ENCODE data around the gene TYROBP.

The TYROBP gene

DNA sequence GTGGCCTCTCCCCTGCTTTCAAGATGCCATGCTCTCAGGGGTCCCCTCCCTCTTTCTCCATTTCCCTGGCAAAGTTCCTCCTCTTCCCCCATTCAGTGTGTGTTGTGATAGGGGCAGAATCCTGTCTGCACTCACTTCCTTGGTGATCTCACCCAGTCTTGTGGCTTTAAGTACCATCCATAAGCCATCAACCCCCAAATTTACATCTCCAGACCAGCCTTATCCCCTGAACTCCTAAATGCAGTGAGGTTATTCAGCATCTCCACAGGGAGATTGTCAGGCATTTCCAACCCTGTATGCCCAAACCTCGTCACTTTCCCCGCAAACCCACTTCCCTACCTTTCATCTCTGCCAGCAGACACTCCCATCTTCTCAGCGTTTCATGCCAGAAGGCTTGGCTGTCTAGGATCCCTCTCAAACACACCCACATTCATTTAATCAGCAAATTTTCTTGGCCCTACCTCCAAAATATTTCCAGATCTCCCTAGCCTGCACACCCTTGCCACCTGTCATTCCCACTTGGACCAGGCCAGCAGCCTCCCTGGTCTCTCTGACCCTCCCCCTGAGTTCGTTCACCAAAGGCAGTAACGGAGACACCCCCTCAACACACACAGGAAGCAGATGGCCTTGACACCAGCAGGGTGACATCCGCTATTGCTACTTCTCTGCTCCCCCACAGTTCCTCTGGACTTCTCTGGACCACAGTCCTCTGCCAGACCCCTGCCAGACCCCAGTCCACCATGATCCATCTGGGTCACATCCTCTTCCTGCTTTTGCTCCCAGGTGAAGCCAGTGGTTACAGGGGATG is 6.0 kb downstream of the TYROBP start, which contains the start of gene HCST:
HCST (plus strand) TSS at position 676 of the 808 bp plus-strand sequence; CDS start at position 741, 65 bp downstream.
- 0% methylated on average over 6 of the region's 6 CpGs for WGBS (ENCODE audit: insufficient coverage)
- Histone ChIP-seq H3K4me3 (ENCODE audit: control insufficient read depth in 1 of 7, extremely low read depth in 1 of 7, insufficient read depth in 4 of 7, low read depth in 2 of 7, low read length in 6 of 7) (peak within 1 kb of the TSS; percentile 16 to 90 (median 84)), H3K27me3 (replicated peaks in 2 of 5; ENCODE audit: control insufficient read depth in 4 of 5, insufficient read depth in 5 of 5, low read length in 4 of 5) (no peaks in the 10 kb centered on the region), H3K36me3 (ENCODE audit: control insufficient read depth in 4 of 4, insufficient read depth in 4 of 4, low read length in 3 of 4) (peaks cover 0 to 17% (median 5%) of the 10 kb centered on the region in 4 experiments), H3K27ac (ENCODE audit: insufficient read depth in 1 of 2, low read depth in 1 of 2, low read length in 2 of 2, poor library complexity in 1 of 2, severe bottlenecking in 2 of 2) (peak within 1 kb of the TSS; percentile 80 to 94), H3K9me3 (ENCODE audit: control extremely low read depth in 1 of 5, control insufficient read depth in 4 of 5, insufficient read depth in 2 of 5, low read depth in 1 of 5, low read length in 4 of 5) (no peaks in the 10 kb centered on the region), H3K4me1 (ENCODE audit: control extremely low read depth in 1 of 4, control insufficient read depth in 4 of 4, insufficient read depth in 4 of 4, low read length in 3 of 4) (peaks cover 15 to 77% (median 65%) of the 10 kb centered on the region in 4 experiments)
- CTCF ChIA-PET, result no interaction called here
- peak; percentile 53 to 95 (median 92) for DNase-seq
- POLR2A ChIA-PET, result no interaction called here

DNA sequence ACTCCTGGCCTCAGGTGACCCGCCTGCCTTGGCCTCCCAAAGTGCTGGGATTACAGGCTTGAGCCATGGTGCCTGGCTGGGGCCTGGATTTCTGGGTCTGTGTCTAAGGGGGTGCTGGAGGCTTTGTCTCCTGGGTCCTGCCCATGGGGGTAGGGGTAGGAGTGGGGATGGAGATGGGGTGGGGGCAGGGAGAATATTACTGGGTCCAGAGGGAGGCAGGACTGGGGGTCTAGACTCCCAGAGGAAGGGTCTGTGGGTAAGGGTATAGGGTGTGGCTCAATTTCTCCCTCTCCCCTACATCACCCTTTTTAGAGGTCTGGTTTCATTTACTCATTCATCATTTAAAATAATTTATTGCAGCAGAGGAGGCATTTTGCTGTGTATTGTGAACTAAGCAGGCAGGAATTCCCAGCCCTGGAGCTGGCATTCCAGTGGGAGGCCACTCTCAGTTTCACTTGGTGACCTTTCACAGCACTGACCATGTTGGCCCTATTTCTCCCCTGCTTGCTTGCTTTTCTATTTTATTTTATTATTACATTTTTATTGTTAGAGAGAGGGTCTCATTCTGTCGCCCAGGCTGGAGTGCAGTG is 6.9 kb downstream of the TYROBP start:
- no CpG with 5 or more reads among the region's 2 CpGs for WGBS (ENCODE audit: insufficient coverage)
- DNase-seq, result no peak
- ChIA-PET POLR2A (interaction anchor here (0.6 to 2.1 kb wide), 5 partner anchors 8 to 30 kb away, joined by 3 to 15 read pairs (median 5); no protein-coding TSS in a partner anchor), CTCF (interaction anchor here (0.9 kb wide), 1 partner anchor 13 kb away, joined by 3 read pairs; no protein-coding TSS in a partner anchor)
- H3K4me1 ChIP-seq (ENCODE audit: control extremely low read depth in 1 of 4, control insufficient read depth in 4 of 4, insufficient read depth in 4 of 4, low read length in 3 of 4), result peaks cover 15 to 69% (median 64%) of the 10 kb centered on the region in 4 experiments
- H3K36me3 ChIP-seq (ENCODE audit: control insufficient read depth in 4 of 4, insufficient read depth in 4 of 4, low read length in 3 of 4), result peaks cover 0 to 26% (median 13%) of the 10 kb centered on the region in 4 experiments
- H3K27me3 ChIP-seq (replicated peaks in 2 of 5; ENCODE audit: control insufficient read depth in 4 of 5, insufficient read depth in 5 of 5, low read length in 4 of 5), result no peaks in the 10 kb centered on the region
- no peaks in the 10 kb centered on the region for H3K9me3 ChIP-seq (ENCODE audit: control extremely low read depth in 1 of 5, control insufficient read depth in 4 of 5, insufficient read depth in 2 of 5, low read depth in 1 of 5, low read length in 4 of 5)
- H3K27ac ChIP-seq (ENCODE audit: insufficient read depth in 1 of 2, low read depth in 1 of 2, low read length in 2 of 2, poor library complexity in 1 of 2, severe bottlenecking in 2 of 2), result peak overlapping the region; percentile 91 to 94
- peak overlapping the region in 6 of 7 experiments; percentile 72 to 90 (median 85) for H3K4me3 ChIP-seq (ENCODE audit: control insufficient read depth in 1 of 7, extremely low read depth in 1 of 7, insufficient read depth in 4 of 7, low read depth in 2 of 7, low read length in 6 of 7)

DNA sequence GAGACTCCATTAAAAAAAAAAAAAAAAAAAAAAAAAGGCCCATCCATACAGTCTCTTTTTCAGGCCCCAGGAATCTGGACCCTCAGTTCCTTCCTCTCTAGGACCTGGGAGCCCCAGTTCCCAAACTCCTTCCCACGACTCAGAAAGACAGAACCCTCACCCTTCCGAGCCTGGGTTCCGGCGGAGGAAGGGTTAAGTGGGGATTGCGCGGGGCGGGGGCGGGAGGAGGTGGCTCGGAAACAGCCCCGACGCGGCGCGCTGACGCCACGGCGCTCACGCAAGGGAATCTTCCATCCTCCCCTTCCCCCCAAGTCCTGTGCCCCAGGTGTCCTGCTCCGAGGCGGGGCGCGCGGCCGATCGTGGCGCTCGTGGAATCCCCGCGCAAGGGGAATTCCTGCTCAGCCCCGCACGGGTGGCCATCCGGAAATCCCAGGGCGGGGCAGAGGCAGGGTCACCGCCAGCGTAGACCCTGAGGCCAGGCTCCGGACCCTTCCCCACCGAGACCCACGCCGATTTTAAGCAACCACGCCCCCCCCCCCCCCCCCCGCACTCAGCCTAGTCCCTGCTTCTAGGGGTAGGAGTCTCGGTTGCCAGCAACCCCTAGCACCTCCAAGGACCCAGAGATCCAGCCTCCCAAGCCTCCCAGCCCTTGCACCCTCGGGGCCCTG is 8.4 kb downstream of the TYROBP start:
- CTCF ChIA-PET, result no interaction called here
- Histone ChIP-seq H3K9me3 (ENCODE audit: control extremely low read depth in 1 of 5, control insufficient read depth in 4 of 5, insufficient read depth in 2 of 5, low read depth in 1 of 5, low read length in 4 of 5) (no peaks in the 10 kb centered on the region), H3K4me1 (ENCODE audit: control extremely low read depth in 1 of 4, control insufficient read depth in 4 of 4, insufficient read depth in 4 of 4, low read length in 3 of 4) (peaks cover 12 to 59% (median 55%) of the 10 kb centered on the region in 4 experiments), H3K27ac (ENCODE audit: insufficient read depth in 1 of 2, low read depth in 1 of 2, low read length in 2 of 2, poor library complexity in 1 of 2, severe bottlenecking in 2 of 2) (peak overlapping the region; percentile 91 to 94), H3K4me3 (ENCODE audit: control insufficient read depth in 1 of 7, extremely low read depth in 1 of 7, insufficient read depth in 4 of 7, low read depth in 2 of 7, low read length in 6 of 7) (peak overlapping the region; percentile 72 to 90 (median 84)), H3K27me3 (replicated peaks in 2 of 5; ENCODE audit: control insufficient read depth in 4 of 5, insufficient read depth in 5 of 5, low read length in 4 of 5) (no peaks in the 10 kb centered on the region), H3K36me3 (ENCODE audit: control insufficient read depth in 4 of 4, insufficient read depth in 4 of 4, low read length in 3 of 4) (peaks cover 0 to 36% (median 23%) of the 10 kb centered on the region in 4 experiments)
- POLR2A ChIA-PET, result interaction anchor here (1.1 to 2.1 kb wide), 4 partner anchors 10 to 31 kb away, joined by 3 to 15 read pairs (median 7); no protein-coding TSS in a partner anchor
- 0% methylated on average over 24 of the region's 43 CpGs for WGBS (ENCODE audit: insufficient coverage)
- DNase-seq, result peak; percentile 80 to 92 (median 91)

DNA sequence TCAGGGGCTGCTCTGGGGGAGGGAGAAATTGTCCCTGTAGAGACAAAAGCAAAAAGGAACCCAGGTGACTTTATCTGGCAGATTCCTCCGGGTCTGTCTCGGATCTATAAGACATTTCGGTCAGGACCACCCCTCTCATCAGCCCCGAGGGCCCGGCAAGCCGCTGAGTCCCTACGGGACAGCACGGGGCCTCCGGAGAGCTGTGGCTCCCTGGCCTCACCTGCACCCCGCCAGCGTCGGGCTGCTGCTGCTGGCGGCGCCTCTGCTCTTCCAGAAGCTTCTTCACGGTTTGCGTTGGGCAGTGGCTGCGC is 9.6 kb downstream of the TYROBP start:
- H3K36me3 ChIP-seq (ENCODE audit: control insufficient read depth in 4 of 4, insufficient read depth in 4 of 4, low read length in 3 of 4), result peaks cover 0 to 48% (median 29%) of the 10 kb centered on the region in 4 experiments
- peak overlapping the region; percentile 91 to 94 for H3K27ac ChIP-seq (ENCODE audit: insufficient read depth in 1 of 2, low read depth in 1 of 2, low read length in 2 of 2, poor library complexity in 1 of 2, severe bottlenecking in 2 of 2)
- DNase-seq, result no peak
- peaks cover 10 to 46% (median 43%) of the 10 kb centered on the region in 4 experiments for H3K4me1 ChIP-seq (ENCODE audit: control extremely low read depth in 1 of 4, control insufficient read depth in 4 of 4, insufficient read depth in 4 of 4, low read length in 3 of 4)
- POLR2A ChIA-PET, result interaction anchor here (1.2 kb wide), 1 partner anchor 11 kb away, joined by 5 read pairs; no protein-coding TSS in a partner anchor
- no peaks in the 10 kb centered on the region for H3K9me3 ChIP-seq (ENCODE audit: control extremely low read depth in 1 of 5, control insufficient read depth in 4 of 5, insufficient read depth in 2 of 5, low read depth in 1 of 5, low read length in 4 of 5)
- no peaks in the 10 kb centered on the region for H3K27me3 ChIP-seq (replicated peaks in 2 of 5; ENCODE audit: control insufficient read depth in 4 of 5, insufficient read depth in 5 of 5, low read length in 4 of 5)
- CTCF ChIA-PET, result interaction anchor here (0.8 to 3.1 kb wide), 4 partner anchors 11 to 34 kb away, joined by 3 to 20 read pairs (median 4); no protein-coding TSS in a partner anchor
- WGBS (ENCODE audit: insufficient coverage), result 17% methylated on average over 14 of the region's 17 CpGs
- peak overlapping the region; percentile 72 to 90 (median 84) for H3K4me3 ChIP-seq (ENCODE audit: control insufficient read depth in 1 of 7, extremely low read depth in 1 of 7, insufficient read depth in 4 of 7, low read depth in 2 of 7, low read length in 6 of 7)

DNA sequence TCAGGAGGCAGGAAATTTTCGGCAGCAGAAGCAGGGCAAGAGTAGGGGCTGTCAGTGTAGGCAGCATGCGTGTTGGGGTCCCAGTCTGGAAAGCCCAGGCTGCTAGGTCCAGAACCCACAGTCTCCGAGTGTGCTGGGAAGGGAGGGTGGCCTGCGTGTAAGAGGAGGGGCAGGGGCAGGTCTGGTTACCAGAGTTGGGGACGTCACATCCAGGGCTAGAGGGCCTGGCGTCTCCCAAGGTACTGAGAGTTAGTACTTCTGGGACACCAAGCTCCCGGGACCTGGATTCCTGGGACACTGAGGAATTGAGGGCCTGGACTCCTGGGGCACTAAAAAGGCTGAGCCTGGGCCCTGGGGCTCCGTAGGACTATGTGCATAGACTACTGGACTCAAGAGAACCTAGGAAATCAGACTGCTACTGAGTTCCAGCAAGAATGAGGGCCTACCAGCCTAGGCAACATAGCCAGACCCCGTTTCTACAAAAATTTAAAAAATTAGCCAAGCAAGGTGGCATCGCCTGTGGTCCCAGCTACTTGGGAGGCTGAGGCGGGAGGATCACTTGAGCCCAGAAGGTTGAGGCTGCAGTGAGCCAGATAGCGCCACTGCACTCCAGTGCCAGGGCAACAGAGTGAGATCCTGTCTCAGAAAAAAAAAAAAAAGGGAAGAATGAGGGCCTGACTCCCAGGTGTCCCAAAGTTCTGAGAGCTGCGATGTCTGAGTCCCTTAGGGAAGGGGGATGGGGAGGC is 10.2 kb downstream of the TYROBP start:
- H3K27ac ChIP-seq (ENCODE audit: insufficient read depth in 1 of 2, low read depth in 1 of 2, low read length in 2 of 2, poor library complexity in 1 of 2, severe bottlenecking in 2 of 2), result peak overlapping the region in 1 of 2 experiments; percentile 94
- 98% methylated on average over 9 of the region's 13 CpGs for WGBS (ENCODE audit: insufficient coverage)
- peak overlapping the region in 6 of 7 experiments; percentile 72 to 90 (median 85) for H3K4me3 ChIP-seq (ENCODE audit: control insufficient read depth in 1 of 7, extremely low read depth in 1 of 7, insufficient read depth in 4 of 7, low read depth in 2 of 7, low read length in 6 of 7)
- no peaks in the 10 kb centered on the region for H3K9me3 ChIP-seq (ENCODE audit: control extremely low read depth in 1 of 5, control insufficient read depth in 4 of 5, insufficient read depth in 2 of 5, low read depth in 1 of 5, low read length in 4 of 5)
- no peaks in the 10 kb centered on the region for H3K27me3 ChIP-seq (replicated peaks in 2 of 5; ENCODE audit: control insufficient read depth in 4 of 5, insufficient read depth in 5 of 5, low read length in 4 of 5)
- H3K4me1 ChIP-seq (ENCODE audit: control extremely low read depth in 1 of 4, control insufficient read depth in 4 of 4, insufficient read depth in 4 of 4, low read length in 3 of 4), result peaks cover 10 to 41% (median 37%) of the 10 kb centered on the region in 4 experiments
- POLR2A ChIA-PET, result interaction anchor here (0.5 to 1.2 kb wide), 3 partner anchors 11 to 116 kb away, joined by 3 to 5 read pairs (median 3); partner anchors contain the start of gene ALKBH6
- DNase-seq, result no peak
- peaks cover 0 to 54% (median 32%) of the 10 kb centered on the region in 4 experiments for H3K36me3 ChIP-seq (ENCODE audit: control insufficient read depth in 4 of 4, insufficient read depth in 4 of 4, low read length in 3 of 4)
- CTCF ChIA-PET, result interaction anchor here (0.8 to 3.1 kb wide), 5 partner anchors 11 to 35 kb away, joined by 3 to 20 read pairs (median 6); no protein-coding TSS in a partner anchor

DNA sequence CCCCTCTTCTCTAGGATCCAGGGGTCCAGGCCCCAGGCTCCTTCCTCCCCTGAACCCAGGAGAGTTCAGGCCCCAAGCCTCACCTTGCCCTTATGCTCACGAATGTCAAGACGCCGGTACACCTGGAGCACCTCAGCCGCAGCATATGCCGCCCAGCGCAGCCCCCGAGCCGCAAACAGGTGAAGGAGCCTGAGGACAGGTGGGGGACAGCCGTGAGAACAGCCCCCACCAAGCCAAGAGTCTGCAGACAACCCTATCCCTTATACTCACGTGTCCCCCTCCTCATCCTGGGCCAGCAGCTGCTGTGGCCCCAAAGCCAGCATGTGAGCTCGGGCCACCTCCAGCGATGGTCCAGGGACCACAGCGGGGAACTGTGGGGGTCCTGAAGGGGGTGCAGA is 11.5 kb downstream of the TYROBP start:
- H3K4me3 ChIP-seq (ENCODE audit: control insufficient read depth in 1 of 7, extremely low read depth in 1 of 7, insufficient read depth in 4 of 7, low read depth in 2 of 7, low read length in 6 of 7), result no peak overlapping the region
- H3K27ac ChIP-seq (ENCODE audit: insufficient read depth in 1 of 2, low read depth in 1 of 2, low read length in 2 of 2, poor library complexity in 1 of 2, severe bottlenecking in 2 of 2), result no peak overlapping the region
- ChIA-PET CTCF (interaction anchor here (0.8 to 3.1 kb wide), 4 partner anchors 11 to 53 kb away, joined by 3 to 20 read pairs (median 6); no protein-coding TSS in a partner anchor), POLR2A (interaction anchor here (0.9 to 1.0 kb wide), 2 partner anchors 9 to 35 kb away, joined by 3 read pairs; no protein-coding TSS in a partner anchor)
- no peaks in the 10 kb centered on the region for H3K9me3 ChIP-seq (ENCODE audit: control extremely low read depth in 1 of 5, control insufficient read depth in 4 of 5, insufficient read depth in 2 of 5, low read depth in 1 of 5, low read length in 4 of 5)
- H3K36me3 ChIP-seq (ENCODE audit: control insufficient read depth in 4 of 4, insufficient read depth in 4 of 4, low read length in 3 of 4), result peaks cover 0 to 65% (median 36%) of the 10 kb centered on the region in 4 experiments
- DNase-seq, result no peak
- H3K27me3 ChIP-seq (replicated peaks in 2 of 5; ENCODE audit: control insufficient read depth in 4 of 5, insufficient read depth in 5 of 5, low read length in 4 of 5), result no peaks in the 10 kb centered on the region
- H3K4me1 ChIP-seq (ENCODE audit: control extremely low read depth in 1 of 4, control insufficient read depth in 4 of 4, insufficient read depth in 4 of 4, low read length in 3 of 4), result peaks cover 4 to 28% (median 25%) of the 10 kb centered on the region in 4 experiments
- WGBS (ENCODE audit: insufficient coverage), result 100% methylated on average over 12 of the region's 13 CpGs

All from common myeloid progenitor, CD34-positive (primary cell).